Mammary epithelial cell (primary cell): Measurements from ENCODE around the gene SENP7.

Source experiments
- CTCF ChIP-seq, 2 donors: IDR thresholded peaks in 1 of 2; conservative IDR thresholded peaks in 1 of 2; 2 replicates each; pipeline ENCODE4 v1.5.1; 2011 to 2012; ENCODE audit warnings: inconsistent platforms in 2 of 2, low read length in 2 of 2, mild to moderate bottlenecking in 2 of 2, control low read depth in 1 of 2, low read depth in 1 of 2; ENCODE audit not compliant: insufficient read depth in 1 of 2; ENCODE audit errors: extremely low read depth in 1 of 2
- EZH2 ChIP-seq: IDR thresholded peaks from 2 replicates; pipeline ENCODE4 v1.6.1; 2012; ENCODE audit warnings: low read length, inconsistent platforms, borderline replicate concordance

GRCh38 chr3:101377796-101378195 lies 135.2 kb downstream of the SENP7 start:
- no peak for TF ChIP-seq CTCF (conservative IDR thresholded peaks at IDR 0.05 in 1 of 2, IDR thresholded peaks at IDR 0.05 in 1 of 2; ENCODE audit: extremely low read depth in 1 of 2, insufficient read depth in 1 of 2, low read depth in 1 of 2, low read length in 2 of 2)
- TF ChIP-seq EZH2 = no peak
